Caco-2 (cell line): ENCODE results near the gene SLC29A3. TPM values are rescaled to one million over a fixed set of nuclear protein-coding genes. Genes with fewer than 3 reads are reported as not detected.

Source experiments
- BruUV-seq: library from RNA; stranded (reverse); fragments of 400-500 nt; replicated peaks from 2 replicates; lab custom pipeline; 2021; lab: Mats Ljungman, UMichigan
- CTCF ChIA-PET: fragments of 300-600 bp; sonication (Branson Sonifier 250); formaldehyde crosslinking; loops from one replicate; lab custom pipeline; 2022; ENCODE audit warnings: antibody characterized with exemption; lab: Charles Lee
- POLR2A ChIA-PET: fragments of 300-600 bp; sonication (Branson Sonifier 250); formaldehyde crosslinking; loops from one replicate; lab custom pipeline; 2022; ENCODE audit warnings: antibody characterized with exemption; lab: Charles Lee
- DNase-seq, 2 experiments: peaks; one replicate each; pipeline versions ENCODE4 v3.0.0 to v3.0.0-alpha.2; 2020 to 2022
- H3K27me3 ChIP-seq: replicated peaks from 2 replicates; pipeline ENCODE4 v1.6.0; 2011; ENCODE audit warnings: low read length; ENCODE audit not compliant: control insufficient read depth, insufficient read depth
- H3K36me3 ChIP-seq: 2 replicates; pipeline ENCODE4 v1.5.1; 2011; ENCODE audit warnings: low read length; ENCODE audit not compliant: control insufficient read depth, insufficient read depth
- H3K4me1 ChIP-seq: fragments of 250-450 bp; sonication (Bioruptor Pico); 2 replicates; pipeline ENCODE4 v1.5.1; 2020; ENCODE audit warnings: mild to moderate bottlenecking
- H3K4me3 ChIP-seq: 2 replicates; pipeline ENCODE4 v1.5.1; 2011; ENCODE audit warnings: low read depth, mild to moderate bottlenecking, control low read depth, low read length
- H3K9me3 ChIP-seq: fragments of 250-450 bp; sonication (Bioruptor Pico); 2 replicates; pipeline ENCODE4 v1.5.1; 2020; ENCODE audit warnings: mild to moderate bottlenecking, moderate library complexity
- H3K27ac Mint-ChIP-seq: one replicate; pipeline ENCODE4 v1.8.0; 2022; ENCODE audit warnings: mixed read lengths; ENCODE audit not compliant: unreplicated experiment
- H3K27me3 Mint-ChIP-seq: one replicate; pipeline ENCODE4 v1.8.0; 2022; ENCODE audit warnings: mixed read lengths; ENCODE audit not compliant: insufficient read depth, unreplicated experiment
- H3K36me3 Mint-ChIP-seq: one replicate; pipeline ENCODE4 v1.8.0; 2022; ENCODE audit warnings: mild to moderate bottlenecking, mixed read lengths; ENCODE audit not compliant: insufficient read depth, unreplicated experiment
- H3K4me1 Mint-ChIP-seq: one replicate; pipeline ENCODE4 v1.8.0; 2022; ENCODE audit warnings: low read depth, mixed read lengths; ENCODE audit not compliant: unreplicated experiment
- H3K4me3 Mint-ChIP-seq: one replicate; pipeline ENCODE4 v1.8.0; 2022; ENCODE audit warnings: mild to moderate bottlenecking, moderate library complexity, mixed read lengths; ENCODE audit not compliant: unreplicated experiment
- H3K9me3 Mint-ChIP-seq: one replicate; pipeline ENCODE4 v1.8.0; 2022; ENCODE audit warnings: mixed read lengths; ENCODE audit not compliant: unreplicated experiment
- intact Hi-C: fragments of 100-400 bp; cut with micrococcal nuclease; formaldehyde crosslinking; loops from one replicate; pipeline ENCODE4 v1.10.0; 2022; ENCODE audit not compliant: unreplicated experiment
- total RNA-seq: library from RNA; stranded (reverse); gene quantifications from 2 replicates; pipeline ENCODE4 v1.2.3, GENCODE V29; 2022
- TF ChIP-seq, protein P1 (sequence below), 2 experiments: fragments of 200-600 bp in 1 of 2; IDR thresholded peaks; 1 replicate in 1 of 2; 2 replicates in 1 of 2; pipeline versions ENCODE4 v1.5.1 to v1.8.0; 2011 to 2022; ENCODE audit warnings: antibody characterized with exemption in 1 of 2, control low read depth in 1 of 2, inconsistent platforms in 1 of 2, low read depth in 1 of 2, low read length in 1 of 2, mild to moderate bottlenecking in 1 of 2, moderate library complexity in 1 of 2; ENCODE audit not compliant: insufficient read depth in 1 of 2, severe bottlenecking in 1 of 2, unreplicated experiment in 1 of 2

SLC29A3 gene
- total RNA-seq, 1 experiment from 2014 or later, result 20.7 TPM

GRCh38 chr10:71284544-71285179 is 34.4 kb upstream of the SLC29A3 start:
- no TSS peak for BruUV-seq
- peaks cover 7% of the 10 kb centered on the region for H3K4me1 ChIP-seq
- no peak overlapping the region for H3K4me3 ChIP-seq
- no peaks in the 10 kb centered on the region for H3K27me3 Mint-ChIP-seq
- TF ChIP-seq, protein P1, sequence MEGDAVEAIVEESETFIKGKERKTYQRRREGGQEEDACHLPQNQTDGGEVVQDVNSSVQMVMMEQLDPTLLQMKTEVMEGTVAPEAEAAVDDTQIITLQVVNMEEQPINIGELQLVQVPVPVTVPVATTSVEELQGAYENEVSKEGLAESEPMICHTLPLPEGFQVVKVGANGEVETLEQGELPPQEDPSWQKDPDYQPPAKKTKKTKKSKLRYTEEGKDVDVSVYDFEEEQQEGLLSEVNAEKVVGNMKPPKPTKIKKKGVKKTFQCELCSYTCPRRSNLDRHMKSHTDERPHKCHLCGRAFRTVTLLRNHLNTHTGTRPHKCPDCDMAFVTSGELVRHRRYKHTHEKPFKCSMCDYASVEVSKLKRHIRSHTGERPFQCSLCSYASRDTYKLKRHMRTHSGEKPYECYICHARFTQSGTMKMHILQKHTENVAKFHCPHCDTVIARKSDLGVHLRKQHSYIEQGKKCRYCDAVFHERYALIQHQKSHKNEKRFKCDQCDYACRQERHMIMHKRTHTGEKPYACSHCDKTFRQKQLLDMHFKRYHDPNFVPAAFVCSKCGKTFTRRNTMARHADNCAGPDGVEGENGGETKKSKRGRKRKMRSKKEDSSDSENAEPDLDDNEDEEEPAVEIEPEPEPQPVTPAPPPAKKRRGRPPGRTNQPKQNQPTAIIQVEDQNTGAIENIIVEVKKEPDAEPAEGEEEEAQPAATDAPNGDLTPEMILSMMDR (IDR thresholded peaks at IDR 0.05; ENCODE audit: insufficient read depth in 1 of 2, low read depth in 1 of 2, low read length in 1 of 2, severe bottlenecking in 1 of 2, unreplicated experiment in 1 of 2), result no peak
- no peaks in the 10 kb centered on the region for H3K9me3 Mint-ChIP-seq
- H3K27me3 ChIP-seq, result no peaks in the 10 kb centered on the region
- intact Hi-C loops, result loop anchor here (1.0 kb wide), 4 partner anchors 14 to 381 kb away; no protein-coding TSS in a partner anchor
- ChIA-PET CTCF (interaction anchor here (0.7 to 1.8 kb wide), 12 partner anchors 9 to 388 kb away, joined by 3 to 19 read pairs (median 4); partner anchors contain the start of gene UNC5B), POLR2A (no interaction called here)
- no peaks in the 10 kb centered on the region for H3K36me3 Mint-ChIP-seq
- no peak for DNase-seq
- H3K36me3 ChIP-seq, result no peaks in the 10 kb centered on the region
- H3K27ac Mint-ChIP-seq, result no peak overlapping the region
- H3K4me3 Mint-ChIP-seq, result no peak overlapping the region
- H3K9me3 ChIP-seq, result no peaks in the 10 kb centered on the region
- H3K4me1 Mint-ChIP-seq, result no peaks in the 10 kb centered on the region

DNA sequence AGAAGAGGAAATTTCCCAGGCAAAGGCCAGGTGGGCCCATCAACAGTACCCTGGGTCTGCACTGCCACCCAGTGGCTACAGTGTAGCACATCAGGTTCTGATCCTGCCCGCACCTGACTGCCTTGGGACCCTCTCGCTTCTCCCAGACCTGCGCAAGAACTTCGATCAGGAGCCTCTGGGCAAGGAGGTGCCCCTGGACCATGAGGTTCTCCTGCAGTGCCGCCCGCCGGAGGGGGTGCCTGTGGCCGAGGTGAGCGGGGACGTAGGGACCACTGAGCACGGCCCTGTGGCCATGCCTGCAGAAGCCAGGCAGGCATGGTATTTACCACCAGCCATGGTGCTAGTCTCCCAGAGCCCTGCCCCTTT is 33.9 kb upstream of the SLC29A3 start:
- no peaks in the 10 kb centered on the region for H3K36me3 Mint-ChIP-seq
- no peak overlapping the region for H3K27ac Mint-ChIP-seq

GRCh38 chr10:71285986-71286385 is 33.1 kb upstream of the SLC29A3 start:
- TF ChIP-seq, protein P1 (IDR thresholded peaks at IDR 0.05; ENCODE audit: insufficient read depth in 1 of 2, low read depth in 1 of 2, low read length in 1 of 2, severe bottlenecking in 1 of 2, unreplicated experiment in 1 of 2), result no peak
- intact Hi-C loops, result loop anchor here (1.0 kb wide), 4 partner anchors 16 to 383 kb away; no protein-coding TSS in a partner anchor
- no peak overlapping the region for H3K27ac Mint-ChIP-seq
- peaks cover 21% of the 10 kb centered on the region for H3K4me1 ChIP-seq
- no peaks in the 10 kb centered on the region for H3K36me3 Mint-ChIP-seq
- POLR2A ChIA-PET, result no interaction called here
- H3K4me3 ChIP-seq, result no peak overlapping the region
- DNase-seq, result no peak
- no TSS peak for BruUV-seq
- no peaks in the 10 kb centered on the region for H3K36me3 ChIP-seq
- CTCF ChIA-PET, result interaction anchor here (1.2 to 1.4 kb wide), 2 partner anchors 22 to 77 kb away, joined by 3 to 4 read pairs; no protein-coding TSS in a partner anchor
- no peaks in the 10 kb centered on the region for H3K9me3 Mint-ChIP-seq
- H3K9me3 ChIP-seq, result no peaks in the 10 kb centered on the region
- no peaks in the 10 kb centered on the region for H3K27me3 Mint-ChIP-seq
- H3K27me3 ChIP-seq, result no peaks in the 10 kb centered on the region
- peaks cover 7% of the 10 kb centered on the region for H3K4me1 Mint-ChIP-seq
- H3K4me3 Mint-ChIP-seq, result no peak overlapping the region

More for the DNA sequence above, 33.9 kb upstream of the SLC29A3 start:
- Histone ChIP-seq H3K36me3 (no peaks in the 10 kb centered on the region), H3K4me1 (peaks cover 12% of the 10 kb centered on the region), H3K27me3 (no peaks in the 10 kb centered on the region), H3K4me3 (no peak overlapping the region), H3K9me3 (no peaks in the 10 kb centered on the region)
- BruUV-seq, result no TSS peak
- CTCF ChIA-PET, result interaction anchor here (0.7 to 1.8 kb wide), 10 partner anchors 10 to 382 kb away, joined by 3 to 19 read pairs (median 4); partner anchors contain the start of gene UNC5B
- intact Hi-C loops, result loop anchor here (1.0 kb wide), 4 partner anchors 15 to 382 kb away; no protein-coding TSS in a partner anchor
- TF ChIP-seq, protein P1 (IDR thresholded peaks at IDR 0.05; ENCODE audit: insufficient read depth in 1 of 2, low read depth in 1 of 2, low read length in 1 of 2, severe bottlenecking in 1 of 2, unreplicated experiment in 1 of 2), result peak; percentile 97
- Mint-ChIP-seq H3K9me3 (no peaks in the 10 kb centered on the region), H3K27me3 (no peaks in the 10 kb centered on the region), H3K4me3 (no peak overlapping the region), H3K4me1 (peaks cover 3% of the 10 kb centered on the region)
- peak; percentile 74 to 80 for DNase-seq
- POLR2A ChIA-PET, result no interaction called here
